ENCODE results near the gene RALY.

GRCh38 chr20:34072076-34072475, 78.4 kb downstream of the RALY start:
- TF ChIP-seq REST (IDR thresholded peaks at IDR 0.05; ENCODE audit: insufficient read depth in 1 of 2, low read depth in 2 of 2, low read length in 1 of 2), result no peak
- no peak for TF ChIP-seq CTCF (IDR thresholded peaks at IDR 0.05)
- TF ChIP-seq TCF7L2 (IDR thresholded peaks at IDR 0.05; ENCODE audit: low read depth, low read length), result no peak
